HG02943 (cell line): ENCODE measurements around the gene VEGFB.

Experiments used
- ATAC-seq: cut with Tn5 transposase; IDR thresholded peaks from one replicate; pipeline ENCODE4 v1.9.1; 2021; ENCODE audit warnings: mild to moderate bottlenecking, low read depth, moderate library complexity; ENCODE audit not compliant: unreplicated experiment

The VEGFB gene

GRCh38 chr11:64276653-64277431 lies 42.5 kb downstream of the VEGFB start:
- no peak for ATAC-seq

- ATAC-seq: no peak
These were observed 44.3 kb downstream of the VEGFB start for GRCh38 chr11:64278576-64279190.

GRCh38 chr11:64281957-64282770 lies 47.8 kb downstream of the VEGFB start:
- ATAC-seq: no peak

- ATAC-seq: no peak
These were observed 48.7 kb downstream of the VEGFB start for GRCh38 chr11:64283092-64283491.

DNA sequence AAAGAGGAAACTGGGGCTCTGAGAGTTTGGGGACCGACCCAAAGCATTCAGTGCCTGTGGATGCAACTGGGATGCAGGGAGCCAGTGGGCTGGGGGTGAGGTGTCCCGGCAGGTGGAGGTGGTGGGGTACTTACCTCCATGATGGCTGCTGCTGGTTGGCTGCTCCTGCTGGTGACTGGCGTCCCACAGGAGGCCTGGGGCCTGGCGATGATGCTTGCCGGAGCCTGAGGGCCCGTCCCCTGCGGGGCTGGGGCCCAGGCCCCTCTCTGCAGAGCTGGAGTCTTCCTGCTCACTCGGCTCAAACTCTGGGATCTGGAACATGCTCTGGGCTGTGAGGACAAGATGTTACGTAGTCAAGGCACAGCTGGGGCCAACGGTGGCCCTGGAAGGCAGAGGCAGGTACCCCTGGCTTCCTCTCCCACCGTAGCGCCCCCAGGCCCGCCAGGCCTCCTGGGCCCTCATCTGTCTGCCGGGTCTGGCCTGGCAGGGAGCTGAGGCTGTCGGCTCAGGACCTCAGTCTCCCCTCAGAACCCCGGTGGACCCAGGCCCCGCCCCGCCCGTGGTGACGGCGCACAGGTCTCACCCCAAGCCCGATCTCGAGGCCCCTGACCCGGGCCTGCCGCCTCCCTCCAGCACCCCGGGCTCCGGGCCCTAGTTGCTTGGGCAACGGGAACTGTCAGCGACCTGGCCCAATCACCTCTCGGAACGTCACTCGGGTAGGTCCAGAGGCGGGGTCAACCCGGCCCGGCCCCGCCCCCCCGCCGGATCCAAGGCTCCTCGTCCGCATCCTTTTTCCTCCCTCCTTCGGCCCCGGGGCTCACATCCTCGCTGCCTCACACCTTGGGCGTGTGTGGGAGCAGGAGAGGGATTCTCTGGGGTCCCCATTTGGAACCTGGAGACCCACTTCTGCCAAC lies 49.9 kb downstream of the VEGFB start, which contains the start of gene BAD:
TSS of gene BAD (minus strand) at position 618 of the 914 bp plus-strand sequence. CDS start at position 321, 297 bp downstream.
- peak; percentile 64 for ATAC-seq

- peak; percentile 65 for ATAC-seq
These were observed 50.8 kb downstream of the VEGFB start, which contains the start of gene GPR137 for GRCh38 chr11:64284962-64285884. TSS of gene GPR137 (plus strand) at chr11:64285848. CDS start at chr11:64286525, 677 bp downstream.

GRCh38 chr11:64285885-64286800 lies 51.8 kb downstream of the VEGFB start:
- ATAC-seq: no peak

DNA sequence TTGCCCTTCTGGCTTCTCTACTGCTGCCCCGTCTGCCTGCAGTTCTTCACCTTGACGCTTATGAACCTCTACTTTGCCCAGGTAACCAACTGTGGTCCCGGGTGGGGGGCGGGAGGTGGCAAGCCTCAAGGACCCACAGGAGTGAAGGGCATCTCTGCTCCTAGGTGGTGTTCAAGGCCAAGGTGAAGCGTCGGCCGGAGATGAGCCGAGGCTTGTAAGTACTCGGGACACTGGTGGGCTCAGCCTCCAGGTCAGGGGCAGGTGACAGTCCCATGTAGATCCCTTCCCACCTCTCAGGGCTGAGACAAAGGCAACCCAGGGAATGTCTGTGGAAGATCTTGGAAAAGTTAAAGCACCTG lies 52.4 kb downstream of the VEGFB start:
- ATAC-seq: no peak

- ATAC-seq: no peak
These were observed 53.4 kb downstream of the VEGFB start for GRCh38 chr11:64287676-64288352.

GRCh38 chr11:64288353-64288750 lies 54.0 kb downstream of the VEGFB start:
- ATAC-seq: no peak
